Measurements from ENCODE around the gene SLFN5.

The SLFN5 gene

GRCh38 chr17:35235289-35235688 is 7.6 kb upstream of the SLFN5 start:
- DNase-seq (ENCODE audit: low read depth in 2 of 2), result no peak
- no peak for TF ChIP-seq CTCF (IDR thresholded peaks at IDR 0.05; ENCODE audit: low read depth, low read length)
- H3K4me3 ChIP-seq (replicated peaks in 1 of 2; ENCODE audit: low read depth in 2 of 2, low read length in 2 of 2), result no peak overlapping the region

DNA sequence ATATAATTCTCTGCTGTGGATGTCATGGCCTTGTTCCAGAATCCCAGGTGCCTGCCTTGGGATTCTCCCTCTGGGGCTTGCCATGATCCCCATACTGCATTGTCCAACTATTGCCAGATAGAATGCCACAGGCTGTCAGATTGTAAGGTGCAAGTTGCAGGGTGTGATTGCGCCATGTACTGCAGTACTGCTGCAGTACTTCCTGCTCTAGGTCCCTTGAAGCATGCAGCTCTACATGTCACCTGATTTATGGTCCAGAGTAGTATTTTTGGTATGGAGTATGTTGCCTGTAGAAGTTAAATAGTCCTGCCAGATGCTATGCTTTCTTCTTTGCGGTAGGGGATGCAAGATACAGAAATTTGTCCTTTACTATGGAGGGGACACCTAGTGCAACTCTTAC is 7.0 kb upstream of the SLFN5 start:
- H3K4me3 ChIP-seq (replicated peaks in 1 of 2; ENCODE audit: low read depth in 2 of 2, low read length in 2 of 2), result no peak overlapping the region
- no peak for TF ChIP-seq CTCF (IDR thresholded peaks at IDR 0.05; ENCODE audit: low read depth, low read length)
- no peak for DNase-seq (ENCODE audit: low read depth in 2 of 2)

- no peak for TF ChIP-seq CTCF (IDR thresholded peaks at IDR 0.05; ENCODE audit: low read depth, low read length)
- DNase-seq (ENCODE audit: low read depth in 2 of 2), result no peak
- H3K4me3 ChIP-seq (replicated peaks in 1 of 2; ENCODE audit: low read depth in 2 of 2, low read length in 2 of 2), result no peak overlapping the region
These were observed 6.1 kb upstream of the SLFN5 start for GRCh38 chr17:35236821-35237220.

- peak; percentile 34 to 70 for DNase-seq (ENCODE audit: low read depth in 2 of 2)
- no peak for TF ChIP-seq CTCF (IDR thresholded peaks at IDR 0.05; ENCODE audit: low read depth, low read length)
- H3K4me3 ChIP-seq (replicated peaks in 1 of 2; ENCODE audit: low read depth in 2 of 2, low read length in 2 of 2), result no peak overlapping the region
These were observed 4.1 kb upstream of the SLFN5 start for GRCh38 chr17:35238821-35239220.

DNA sequence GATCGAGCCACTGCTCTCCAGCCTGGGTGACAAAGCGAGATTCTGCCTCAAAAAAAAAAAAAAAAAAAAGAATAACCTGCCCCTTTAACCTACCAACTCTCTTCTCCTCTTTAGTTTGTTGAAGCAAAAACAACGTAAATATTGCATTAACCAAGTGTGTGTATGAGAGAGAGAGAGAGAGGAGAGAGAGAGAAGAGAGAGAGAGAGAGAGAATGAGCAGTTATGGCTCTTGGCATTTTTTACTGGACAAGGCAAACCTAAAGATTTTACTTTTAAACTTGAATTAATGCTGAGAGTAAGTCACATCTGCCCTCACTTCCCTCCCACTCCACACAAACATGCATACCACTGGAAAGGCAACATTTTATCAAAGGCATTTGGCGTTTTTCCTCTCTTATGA is 3.0 kb upstream of the SLFN5 start:
- DNase-seq (ENCODE audit: low read depth in 2 of 2), result peak in 1 of 2 donors; percentile 29
- no peak overlapping the region for H3K4me3 ChIP-seq (replicated peaks in 1 of 2; ENCODE audit: low read depth in 2 of 2, low read length in 2 of 2)
- no peak for TF ChIP-seq CTCF (IDR thresholded peaks at IDR 0.05; ENCODE audit: low read depth, low read length)

GRCh38 chr17:35240861-35241260 is 2.0 kb upstream of the SLFN5 start:
- H3K4me3 ChIP-seq (replicated peaks in 1 of 2; ENCODE audit: low read depth in 2 of 2, low read length in 2 of 2), result no peak overlapping the region
- no peak for TF ChIP-seq CTCF (IDR thresholded peaks at IDR 0.05; ENCODE audit: low read depth, low read length)
- no peak for DNase-seq (ENCODE audit: low read depth in 2 of 2)

GRCh38 chr17:35241520-35241919 is 1.4 kb upstream of the SLFN5 start:
- H3K4me3 ChIP-seq (replicated peaks in 1 of 2; ENCODE audit: low read depth in 2 of 2, low read length in 2 of 2), result no peak overlapping the region
- DNase-seq (ENCODE audit: low read depth in 2 of 2), result no peak
- TF ChIP-seq CTCF (IDR thresholded peaks at IDR 0.05; ENCODE audit: low read depth, low read length), result no peak
